ENCODE results near the gene GPR39.
"Not testable (repeated sequence)": the region's sequence is repeated elsewhere in the genome, so short reads cannot be mapped to it uniquely, and the experiment has no call there.

Gene GPR39

DNA sequence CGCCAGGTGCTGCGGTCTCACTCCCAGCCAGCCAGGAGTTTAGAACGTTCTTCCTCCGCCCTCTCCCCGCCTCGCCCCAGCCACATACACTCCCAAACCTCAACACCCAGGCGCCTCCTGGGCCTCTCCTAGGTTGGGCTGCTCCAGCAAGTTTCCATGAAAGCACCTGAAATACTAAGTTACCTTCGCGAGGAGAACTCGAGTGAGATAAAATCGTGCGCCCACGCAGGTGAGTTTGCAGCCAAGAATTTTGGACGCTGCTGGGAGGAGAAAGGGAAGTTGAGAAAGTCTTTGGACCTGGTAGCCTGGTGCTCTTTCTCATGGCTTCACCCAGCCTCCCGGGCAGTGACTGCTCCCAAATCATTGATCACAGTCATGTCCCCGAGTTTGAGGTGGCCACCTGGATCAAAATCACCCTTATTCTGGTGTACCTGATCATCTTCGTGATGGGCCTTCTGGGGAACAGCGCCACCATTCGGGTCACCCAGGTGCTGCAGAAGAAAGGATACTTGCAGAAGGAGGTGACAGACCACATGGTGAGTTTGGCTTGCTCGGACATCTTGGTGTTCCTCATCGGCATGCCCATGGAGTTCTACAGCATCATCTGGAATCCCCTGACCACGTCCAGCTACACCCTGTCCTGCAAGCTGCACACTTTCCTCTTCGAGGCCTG lies at the start of gene GPR39:
GPR39 (plus strand) TSS at position 83 of the 673 bp plus-strand sequence.
- no peak for DNase-seq

DNA sequence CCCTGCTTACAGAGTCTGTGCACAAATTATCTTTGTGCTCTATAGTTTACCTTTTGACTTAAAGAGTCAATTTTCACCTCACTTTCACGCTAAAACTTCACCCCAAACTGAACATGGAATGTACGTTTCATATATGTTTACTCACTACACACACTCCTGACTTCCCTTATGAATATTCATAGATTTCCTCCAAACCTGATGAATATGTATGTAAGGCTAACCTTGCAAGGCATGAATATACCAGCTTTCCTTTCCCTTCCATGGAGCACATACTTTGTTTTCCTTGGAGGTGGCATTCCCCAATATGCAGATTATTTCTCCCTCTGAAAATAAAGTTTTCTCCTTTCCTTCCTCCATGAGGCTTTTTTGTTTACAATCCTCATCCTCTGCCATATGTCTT lies 48.4 kb upstream of the GPR39 start:
- DNase-seq = no peak

DNA sequence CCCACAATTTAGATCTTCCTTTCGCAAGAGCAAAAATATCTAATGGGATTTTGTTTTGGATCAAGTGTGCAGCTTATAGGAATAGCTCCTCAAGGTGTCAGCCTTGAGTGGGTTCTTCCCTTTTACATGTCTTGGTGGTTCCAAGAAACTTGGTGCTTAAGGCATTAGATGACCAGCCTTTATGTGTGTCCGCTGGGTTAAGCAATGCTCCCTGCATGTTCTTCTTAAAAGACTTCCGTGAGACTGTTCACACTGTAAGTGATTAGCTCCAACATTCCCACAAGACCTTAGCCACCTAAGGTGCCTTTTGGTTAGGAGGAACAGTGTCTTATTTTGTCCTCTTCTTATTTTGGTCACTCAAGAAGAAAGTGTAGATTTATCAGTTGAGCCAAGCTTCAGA lies 44.3 kb upstream of the GPR39 start:
- no peak for DNase-seq

DNA sequence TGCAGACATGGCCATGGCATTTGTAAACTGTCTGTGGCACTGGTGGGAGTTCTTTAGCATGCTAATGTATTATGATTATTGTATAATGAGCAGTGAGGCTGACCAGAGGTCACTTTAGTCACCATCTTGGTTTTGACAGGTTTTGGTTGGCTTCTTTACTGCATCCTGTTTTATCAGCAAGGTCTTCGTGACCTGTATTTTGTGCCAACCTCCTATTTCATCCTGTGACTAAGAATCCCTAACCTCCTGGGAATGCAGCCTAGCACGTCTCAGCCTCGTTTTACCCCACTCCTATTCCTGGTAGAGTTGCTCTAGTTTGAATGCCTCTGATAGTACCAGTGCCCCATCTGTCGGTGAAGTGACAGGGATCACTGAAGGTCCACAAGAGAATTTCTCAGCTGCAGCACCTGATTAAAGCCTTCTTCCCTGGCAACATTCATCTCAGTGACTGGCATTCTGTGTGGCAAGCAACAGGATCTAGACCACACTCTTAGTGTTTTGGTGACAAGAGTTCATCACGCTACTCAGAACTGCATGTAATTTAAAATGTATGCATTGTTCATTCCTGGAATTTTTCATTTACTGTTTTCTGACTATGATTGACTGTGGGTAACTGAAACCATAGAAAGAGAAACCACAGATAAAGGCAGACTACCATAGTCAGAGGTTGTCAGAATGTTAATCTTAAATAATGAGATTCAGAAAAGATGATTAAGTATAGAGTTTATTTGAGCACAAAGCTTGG lies 43.0 kb upstream of the GPR39 start:
- no peak for DNase-seq

DNA sequence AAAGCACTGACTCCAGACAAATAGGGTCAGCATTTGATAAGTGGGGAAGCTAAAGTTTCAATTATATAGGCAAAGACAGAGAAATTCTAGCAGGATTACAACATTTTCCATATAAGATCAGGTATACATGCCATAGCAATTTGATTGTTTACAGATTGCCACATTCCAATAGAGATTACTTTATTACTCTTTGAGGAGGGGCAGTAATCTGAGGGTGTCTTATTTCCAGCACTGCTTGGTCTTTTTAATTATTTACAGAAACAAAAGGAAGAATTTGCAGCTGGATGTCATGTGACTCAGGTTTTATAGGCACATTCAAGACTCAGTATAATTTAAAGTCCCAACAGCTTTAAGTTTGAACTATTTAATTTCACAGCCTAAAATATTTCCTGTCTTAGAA lies 42.5 kb upstream of the GPR39 start:
- no peak for DNase-seq

DNA sequence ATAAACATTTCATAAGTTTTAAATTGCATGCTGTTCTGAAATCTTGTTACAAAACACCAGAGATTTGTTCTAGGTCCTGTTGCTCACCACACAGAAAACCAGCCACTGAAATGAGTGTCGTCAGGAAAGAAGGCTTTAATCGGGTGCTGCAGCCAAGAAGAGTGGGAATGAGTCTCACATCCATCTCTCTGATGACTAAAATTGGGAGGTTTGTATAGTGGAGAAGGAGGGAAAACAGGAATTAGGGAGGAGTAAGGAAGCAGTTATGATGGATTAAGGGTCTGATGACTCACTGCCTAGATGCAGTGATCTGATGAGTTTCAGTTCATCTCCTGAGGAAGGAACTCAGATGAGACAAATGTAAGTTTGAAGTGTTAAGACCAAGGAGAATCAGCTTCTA lies 42.1 kb upstream of the GPR39 start:
- DNase-seq = no peak

DNA sequence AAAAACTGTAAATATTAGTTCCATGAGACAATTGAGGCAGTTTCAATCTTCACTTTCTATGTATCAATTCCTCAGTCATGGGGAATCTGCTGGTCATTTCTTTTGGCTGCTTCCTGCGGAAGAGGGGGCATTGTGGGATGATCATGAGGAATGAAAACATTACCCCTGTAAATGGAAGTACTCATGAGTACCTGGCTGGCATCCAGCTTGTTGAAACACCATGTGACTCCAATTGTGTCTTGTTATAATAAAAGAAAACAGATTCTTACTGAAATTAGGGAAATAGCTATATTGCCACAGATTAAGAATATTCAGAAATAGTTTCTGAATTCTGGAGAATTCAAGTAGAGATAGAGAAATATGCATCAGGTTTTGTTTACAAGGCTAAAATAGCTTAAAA lies 41.6 kb upstream of the GPR39 start:
- no peak for DNase-seq

DNA sequence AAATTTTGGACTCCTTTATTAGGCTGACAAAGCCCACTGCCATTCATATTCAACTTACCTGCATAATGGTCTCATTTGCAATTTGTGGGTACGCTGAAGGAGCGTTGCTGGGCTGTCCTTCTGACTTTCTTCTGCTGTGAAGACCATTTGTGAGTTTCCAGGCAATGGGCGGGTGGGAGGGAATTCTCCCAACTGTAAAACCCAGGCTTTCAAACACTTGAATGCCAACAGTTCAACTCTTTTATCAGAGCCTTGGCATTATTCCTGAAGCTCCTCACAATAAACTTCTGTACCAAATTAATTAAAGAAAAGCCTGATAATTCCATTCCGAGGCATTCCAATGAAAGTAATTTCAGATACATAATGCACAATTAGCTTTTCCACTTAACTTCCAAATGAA lies 35.2 kb upstream of the GPR39 start:
- DNase-seq = no peak

DNA sequence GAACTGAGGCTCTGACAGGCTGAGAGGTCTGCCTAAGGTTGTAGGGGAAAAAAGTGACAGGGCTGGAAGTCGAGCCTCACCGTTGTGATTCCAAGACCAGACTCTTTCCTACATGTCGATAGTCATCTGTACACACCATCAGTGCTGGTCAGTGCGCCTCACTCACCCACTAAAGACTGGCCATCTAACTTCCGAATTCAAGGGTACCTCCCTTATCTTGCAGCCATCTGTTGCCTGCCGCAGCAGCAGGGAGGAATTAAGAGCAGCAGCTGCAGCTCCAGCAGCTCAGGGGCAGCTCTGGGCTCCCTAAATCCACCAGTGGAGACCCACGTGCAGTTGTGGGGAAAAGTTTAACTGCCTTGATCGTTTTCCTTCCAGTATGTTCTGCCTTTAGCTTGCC lies 32.6 kb upstream of the GPR39 start:
- DNase-seq = no peak

DNA sequence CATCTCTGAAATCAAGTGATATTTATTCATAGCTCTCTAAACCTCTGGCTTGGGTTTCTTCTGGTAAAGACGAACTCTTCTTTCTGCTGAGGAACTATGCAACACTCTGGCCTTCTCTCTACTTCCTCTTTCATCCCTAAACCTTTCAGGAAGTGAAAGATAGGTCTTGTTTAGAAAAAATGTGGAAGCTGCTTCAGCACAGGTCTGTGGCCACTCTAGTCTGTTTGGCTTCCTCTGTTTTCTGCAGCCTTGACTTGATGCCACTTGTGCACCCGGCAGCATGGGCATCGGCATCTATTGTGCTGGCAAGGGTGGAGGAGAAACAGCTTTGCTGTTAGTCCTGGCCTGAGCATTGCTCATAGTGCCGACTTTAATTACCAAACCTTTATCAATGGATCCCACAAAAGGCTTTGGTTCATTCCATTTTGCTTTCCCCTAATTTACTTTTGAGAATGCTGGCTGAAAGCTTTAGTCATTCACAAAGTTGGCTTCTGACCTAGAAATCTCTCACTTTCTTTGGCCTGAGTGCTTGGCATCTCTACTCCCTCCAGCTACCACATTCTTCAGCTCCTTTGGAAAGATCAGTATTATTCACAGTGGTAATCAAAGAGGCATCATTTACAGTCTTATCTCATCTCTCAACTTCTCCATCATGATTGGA lies 32.0 kb upstream of the GPR39 start:
- peak; percentile 19 for DNase-seq

DNA sequence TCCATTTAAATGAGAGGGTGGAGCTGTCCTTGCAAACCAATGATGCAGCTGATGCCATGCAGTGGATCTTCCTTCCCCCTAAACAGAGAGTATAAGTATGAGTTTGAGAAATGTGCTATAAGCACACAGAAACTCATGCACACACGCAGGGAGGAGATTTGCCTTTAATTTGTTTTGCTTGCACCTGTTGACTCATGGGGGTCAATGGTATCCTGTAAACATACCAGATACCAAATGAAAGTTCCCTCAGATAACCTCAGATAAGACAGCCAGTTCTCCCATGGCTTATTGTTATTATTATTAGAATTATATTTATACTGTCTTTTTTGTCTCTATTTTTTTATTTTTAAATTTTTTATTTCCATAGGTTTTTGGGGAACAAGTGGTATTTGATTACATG lies 29.5 kb upstream of the GPR39 start:
- DNase-seq = no peak

DNA sequence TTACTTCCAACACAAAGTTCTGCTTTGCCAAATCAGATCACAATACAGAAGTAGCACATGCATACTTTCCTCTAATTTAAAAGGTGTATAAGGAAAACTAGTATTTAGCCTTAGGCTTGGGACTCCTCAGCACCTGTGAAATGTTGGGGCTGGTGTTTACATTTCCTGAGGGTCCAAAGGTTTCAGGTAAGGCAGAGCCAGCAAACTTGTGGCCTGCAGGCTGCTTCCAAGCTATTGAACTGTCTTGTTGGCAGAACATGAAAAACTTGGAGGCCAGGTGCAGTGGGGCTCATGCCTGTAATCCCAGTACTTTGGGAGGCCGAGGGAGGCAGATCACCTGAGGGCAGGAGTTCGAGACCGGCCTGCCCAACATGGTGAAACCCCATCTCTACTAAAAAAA lies 26.5 kb upstream of the GPR39 start:
- DNase-seq = no peak

DNA sequence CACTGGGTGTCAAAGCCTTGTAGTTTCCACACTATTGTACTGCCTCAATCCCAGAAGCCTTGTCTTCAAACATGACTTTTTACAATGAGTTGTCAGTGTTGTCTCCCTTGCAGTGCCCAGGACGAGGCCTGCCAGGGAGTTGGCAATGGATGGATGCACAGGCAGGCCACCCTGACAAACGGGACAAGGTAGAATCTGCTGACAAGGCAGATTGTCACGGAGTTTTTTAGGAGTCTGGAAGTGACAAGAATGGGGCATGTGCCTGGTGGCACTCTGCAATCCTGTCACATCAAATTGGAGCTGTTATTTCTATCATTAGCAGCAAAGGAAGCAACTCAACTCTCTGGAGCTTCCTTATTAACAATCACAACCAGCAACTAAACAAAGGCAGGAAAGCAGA lies 25.2 kb upstream of the GPR39 start:
- no peak for DNase-seq

DNA sequence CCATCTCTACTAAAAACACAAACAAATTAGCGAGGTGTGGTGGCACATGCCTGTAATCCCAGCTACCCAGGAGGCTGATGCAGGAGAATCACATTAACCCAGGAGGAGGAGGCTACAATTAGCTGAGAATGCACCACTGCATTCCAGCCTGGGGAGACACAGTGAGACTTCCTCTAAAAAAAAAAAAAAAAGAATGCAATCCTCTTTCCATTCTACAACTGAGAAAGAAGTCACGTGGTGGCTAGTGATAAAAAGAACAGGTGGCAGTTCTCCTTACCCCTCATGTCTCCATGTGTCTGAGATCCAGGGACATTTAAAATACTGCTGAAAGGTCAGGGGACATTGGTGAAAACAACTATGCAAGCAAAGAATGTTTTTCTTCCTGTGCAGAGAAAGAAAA lies 24.4 kb upstream of the GPR39 start:
- DNase-seq = no peak

DNA sequence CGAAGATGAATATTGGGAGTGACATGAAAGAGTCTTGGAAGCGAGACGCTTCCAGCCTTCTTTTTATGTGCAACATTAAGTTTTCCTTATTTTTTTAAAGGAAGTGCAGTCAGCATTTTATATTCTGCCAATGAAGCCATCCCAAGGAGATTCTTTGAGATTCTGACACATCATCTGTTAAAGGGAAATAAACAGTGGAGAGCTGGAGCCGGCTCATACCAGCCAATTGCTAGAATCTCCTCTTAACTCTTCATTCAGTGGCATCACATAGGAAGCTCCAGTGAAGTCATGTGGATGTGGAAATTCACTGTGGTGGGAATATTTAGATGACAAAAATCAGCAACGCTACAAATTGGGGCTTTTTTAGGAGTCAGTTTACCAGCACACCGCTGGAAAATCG lies 23.7 kb upstream of the GPR39 start:
- DNase-seq = no peak

DNA sequence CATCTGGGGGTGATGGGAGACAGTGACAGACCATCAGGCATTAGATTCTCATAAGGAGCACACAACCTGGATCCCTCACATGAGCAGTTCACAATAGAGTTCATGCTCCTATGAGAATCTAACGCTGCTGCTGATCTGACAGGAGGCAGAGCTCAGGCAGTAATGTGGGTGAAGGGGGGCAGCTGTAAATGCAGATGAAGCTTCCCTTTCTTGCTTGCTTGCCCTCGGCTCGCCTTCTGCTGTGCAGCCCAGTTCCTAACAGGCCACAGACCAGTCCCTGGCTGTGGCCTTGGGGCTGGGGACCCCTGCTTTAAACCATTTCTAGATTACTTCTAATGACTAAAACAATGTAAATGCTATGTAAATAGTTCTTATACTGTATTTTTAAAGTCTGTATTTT lies 19.6 kb upstream of the GPR39 start:
- not testable (repeated sequence) for DNase-seq

DNA sequence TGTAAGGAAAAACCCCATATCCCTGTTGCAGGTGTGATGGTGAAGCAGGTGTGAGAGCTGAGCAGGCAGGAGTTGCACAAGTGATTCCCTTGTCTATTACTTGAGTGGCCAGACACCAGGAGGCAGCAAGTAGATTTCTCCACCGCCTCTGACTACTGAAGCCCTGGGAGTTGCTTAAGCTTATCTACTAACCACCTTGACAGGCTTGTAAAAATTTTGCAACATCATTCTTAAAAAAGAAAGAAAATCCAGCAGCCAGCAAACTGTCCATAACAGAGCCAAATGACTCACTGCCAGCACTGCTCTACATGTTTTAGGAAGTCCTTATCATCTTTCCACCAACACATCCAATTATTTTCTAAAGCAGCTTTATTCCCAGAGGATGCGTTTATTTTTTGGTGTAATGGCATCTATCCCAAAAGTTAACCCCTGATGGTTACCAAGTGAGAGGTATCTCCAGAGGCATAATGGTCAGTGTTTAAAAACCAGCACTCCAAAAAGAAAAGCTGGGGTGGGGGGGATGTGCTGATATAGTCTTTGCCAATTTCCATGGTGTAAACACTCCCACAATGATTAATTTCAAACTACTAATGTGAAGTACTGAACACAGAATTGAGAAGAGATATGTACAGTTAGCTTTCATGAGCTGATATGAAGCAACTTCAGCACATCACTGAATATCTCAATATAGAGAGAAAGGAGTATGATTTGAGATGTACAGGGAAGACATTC lies 16.3 kb upstream of the GPR39 start:
- DNase-seq = no peak

DNA sequence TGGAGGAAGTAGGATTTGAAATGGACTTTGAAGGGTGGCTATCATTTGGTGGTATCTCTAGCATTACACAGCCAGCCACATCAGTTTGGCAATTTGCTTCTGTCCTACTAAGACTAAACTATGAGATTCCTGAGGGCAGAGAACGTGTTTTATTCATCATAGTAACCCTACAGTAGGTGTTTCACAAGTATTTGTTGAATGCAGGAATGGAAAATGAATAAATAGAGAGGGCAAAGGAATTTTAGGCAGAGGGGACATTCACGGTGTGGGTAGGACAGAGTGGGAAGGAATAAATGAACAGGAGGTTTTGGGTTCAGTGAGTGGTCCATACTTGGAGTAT lies 15.7 kb upstream of the GPR39 start:
- no peak for DNase-seq

DNA sequence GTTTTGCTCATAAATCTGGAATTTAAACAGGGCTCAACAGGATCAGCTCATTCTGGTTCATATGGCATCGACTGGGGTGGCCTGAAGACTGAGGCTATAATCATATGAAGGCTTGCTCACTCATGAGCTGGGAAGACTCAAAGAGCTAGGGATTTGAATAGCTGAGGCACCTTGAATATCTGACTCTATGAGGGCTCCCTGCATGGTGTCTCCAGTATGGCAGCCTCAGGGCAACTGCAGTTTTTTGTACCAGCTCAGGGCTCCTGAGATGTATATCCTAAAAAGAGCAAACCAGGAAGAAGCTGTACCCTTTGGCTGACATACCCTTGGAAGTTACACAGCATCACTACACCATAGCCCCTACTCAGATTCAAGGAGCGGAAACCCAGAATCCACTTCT lies 15.3 kb upstream of the GPR39 start:
- DNase-seq = no peak

DNA sequence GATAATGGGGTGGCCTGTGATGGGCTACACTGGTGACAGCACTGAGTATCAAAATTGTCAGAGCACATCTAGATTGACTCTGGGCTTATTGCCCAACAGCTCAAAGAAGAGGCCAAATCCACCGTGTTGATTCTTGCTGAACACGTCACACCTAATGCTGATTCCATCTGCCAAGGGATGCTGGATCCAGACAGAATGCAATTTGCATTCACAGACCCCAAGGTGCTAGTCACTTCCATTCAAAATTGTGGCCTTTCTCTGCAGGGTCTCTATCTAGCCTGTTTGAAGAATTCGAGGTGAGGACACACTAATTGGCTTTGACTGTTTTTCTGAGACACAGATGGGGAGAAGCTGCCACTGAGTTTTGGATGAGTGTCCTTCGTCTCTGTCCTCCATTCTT lies 13.5 kb upstream of the GPR39 start:
- DNase-seq = no peak

DNA sequence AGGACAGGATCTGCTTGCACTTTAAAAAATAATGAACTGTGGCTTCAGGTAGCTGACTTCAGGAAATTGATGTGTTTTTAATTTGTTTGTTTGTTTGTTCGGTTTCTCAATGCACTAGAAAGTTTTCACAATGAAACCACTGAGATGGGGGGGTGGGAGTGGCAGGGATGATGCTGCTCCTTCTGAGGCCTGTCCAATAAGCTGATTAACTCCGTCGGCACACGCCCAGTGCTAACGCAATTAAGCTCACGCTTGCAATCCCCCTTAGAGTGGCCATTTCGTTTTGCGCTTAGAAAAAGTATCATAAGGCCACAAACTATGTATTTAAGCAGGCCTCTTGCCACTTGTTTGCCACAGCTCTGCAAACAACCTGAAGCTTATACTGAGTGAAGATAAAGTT lies 12.5 kb upstream of the GPR39 start:
- DNase-seq = no peak

DNA sequence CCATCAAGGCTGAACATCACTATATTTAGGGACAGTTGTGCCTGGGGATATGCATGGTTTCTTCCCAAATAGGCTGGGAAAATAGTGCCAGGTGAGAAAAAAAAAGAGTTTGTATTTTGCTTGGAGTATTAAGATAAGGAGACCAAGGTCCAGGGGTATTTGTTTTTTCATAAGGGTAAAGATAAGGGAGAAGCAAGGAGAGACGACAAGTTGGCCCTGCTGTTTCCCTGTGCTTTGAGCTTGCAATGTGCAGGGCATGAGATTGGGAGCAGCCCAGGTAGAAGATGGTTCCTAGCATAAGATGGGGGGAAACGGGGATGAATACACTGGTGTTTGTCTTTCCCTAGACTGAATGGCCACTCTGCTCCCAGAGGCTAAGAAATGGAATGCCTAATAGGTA lies 8.8 kb upstream of the GPR39 start:
- no peak for DNase-seq

DNA sequence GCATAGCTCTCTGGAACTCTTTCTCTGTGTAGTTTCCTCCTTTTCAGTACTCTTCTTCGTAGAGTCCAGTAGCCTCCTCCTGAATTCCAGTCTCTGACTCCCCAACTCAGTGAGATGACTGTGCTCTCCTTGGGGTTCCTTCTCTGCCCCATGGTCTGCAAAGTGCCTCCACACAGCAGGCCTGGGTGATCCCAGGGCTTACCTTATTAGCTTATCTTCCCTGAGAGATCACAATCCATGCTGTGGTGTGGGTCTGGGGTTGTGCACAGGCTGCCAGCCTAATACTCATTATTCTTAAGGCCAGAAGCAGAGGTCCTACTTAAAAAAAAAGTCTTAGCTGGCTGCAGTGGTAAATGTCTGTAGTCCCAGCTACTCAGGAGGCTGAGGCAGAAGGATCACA lies 4.6 kb upstream of the GPR39 start:
- no peak for DNase-seq

DNA sequence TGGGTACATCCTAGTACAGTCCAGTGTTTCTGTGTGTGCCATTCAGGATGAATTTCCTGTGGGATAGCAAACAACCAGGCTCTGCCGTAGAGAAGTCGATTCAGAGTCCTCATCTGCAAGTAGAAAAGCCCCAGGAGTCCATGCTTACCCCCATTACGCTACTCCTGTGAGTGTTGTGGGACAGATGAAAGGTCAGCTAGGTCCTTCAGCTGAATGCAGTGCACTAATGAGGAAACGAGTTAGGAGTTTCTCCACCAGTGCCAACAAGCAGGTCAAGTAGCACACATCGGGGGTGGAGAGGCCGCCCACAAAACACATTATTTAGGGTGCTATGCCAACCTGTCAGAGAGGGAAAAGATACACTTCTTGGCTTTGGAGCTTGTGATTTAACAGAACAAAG lies 2.5 kb upstream of the GPR39 start:
- DNase-seq = no peak

Measured in CD4-positive, alpha-beta T cell treated with Interferon gamma for 1 hour (primary cell).